K562 (cell line): ENCODE data around the gene EHMT2. TPM values are rescaled to one million over a fixed set of nuclear protein-coding genes. Genes with fewer than 3 reads are reported as not detected.

Experiments
- BHLHE40 ChIP-seq: IDR thresholded peaks from 2 replicates; pipeline ENCODE4 v1.6.1; 2011; ENCODE audit warnings: low read length, improper control_type of control experiment
- ESRRA ChIP-seq: fragments of 450-650 bp; IDR thresholded peaks from 2 replicates; pipeline ENCODE4 v1.6.1; 2014; ENCODE audit warnings: low read depth, mild to moderate bottlenecking, moderate library complexity, borderline replicate concordance
- FOXK1 ChIP-seq: sonication (generic); formaldehyde crosslinking; IDR thresholded peaks from 2 replicates; pipeline ENCODE4 v1.8.0; 2022; ENCODE audit warnings: missing genetic modification reagents, mild to moderate bottlenecking, borderline replicate concordance
- GABPB2 ChIP-seq: fragments of 250-450 bp; sonication (Bioruptor Pico); conservative IDR thresholded peaks from 2 replicates; pipeline ENCODE4 v1.5.1; 2021; ENCODE audit warnings: mild to moderate bottlenecking
- KHSRP ChIP-seq: fragments of 450-650 bp; IDR thresholded peaks from 2 replicates; pipeline ENCODE4 v1.6.1; 2017
- KLF13 ChIP-seq: fragments of 450-650 bp; IDR thresholded peaks from 2 replicates; pipeline ENCODE4 v1.6.1; 2016; ENCODE audit warnings: missing genetic modification characterization, low read depth, mild to moderate bottlenecking, missing compliant biosample characterization, moderate library complexity, borderline replicate concordance
- MYC ChIP-seq, 2 experiments: fragments of 250-450 bp in 1 of 2; sonication (Bioruptor Pico) in 1 of 2; IDR thresholded peaks; 2 replicates each; pipeline versions ENCODE4 v1.5.1 to v1.6.1; 2012 to 2021; ENCODE audit warnings: low read depth in 2 of 2, borderline replicate concordance in 1 of 2, improper control_type of control experiment in 1 of 2, low read length in 1 of 2, mild to moderate bottlenecking in 1 of 2, moderate library complexity in 1 of 2
- NKRF ChIP-seq: fragments of 450-650 bp; IDR thresholded peaks from 2 replicates; pipeline ENCODE4 v1.6.1; 2016; ENCODE audit warnings: borderline replicate concordance
- PHB2 ChIP-seq: fragments of 450-650 bp; IDR thresholded peaks from 2 replicates; pipeline ENCODE4 v1.6.1; 2017; ENCODE audit warnings: low read depth
- POLR2A ChIP-seq: fragments of 450-650 bp; conservative IDR thresholded peaks from 2 replicates; pipeline ENCODE4 v1.6.1; 2016
- POLR2B ChIP-seq: fragments of 450-650 bp; IDR thresholded peaks from 2 replicates; pipeline ENCODE4 v1.6.1; 2018; ENCODE audit warnings: low read depth; ENCODE audit not compliant: partially characterized antibody
- ZNF384 ChIP-seq: IDR thresholded peaks from 2 replicates; pipeline ENCODE4 v1.6.1; 2012; ENCODE audit warnings: low read depth, low read length, improper control_type of control experiment
- ZNF695 ChIP-seq: fragments of 450-650 bp; formaldehyde crosslinking; IDR thresholded peaks from 2 replicates; pipeline ENCODE4 v1.4.0; 2020; ENCODE audit warnings: mild to moderate bottlenecking, moderate library complexity
- polyA plus RNA-seq, 8 experiments: library from polyadenylated mRNA; depleted of rRNA in 4 of 8; stranded (reverse) in 5 of 8; unstranded in 3 of 8; fragments of >200 nt; fragmentation: Nextera tagmentation in 2 of 8; fragmentation: Illumina TruSeq in 1 of 8; extraction: Ambion mirVana in 2 of 8; extraction: Trizol in 1 of 8; gene quantifications; 2 replicates each; pipeline versions ENCODE4 v1.2.1 to v1.2.3, GENCODE V29; 2011 to 2014; ENCODE audit warnings: inconsistent platforms in 1 of 8, missing spikeins in 1 of 8
- total RNA-seq, 7 experiments: library from RNA; depleted of rRNA in 6 of 7; stranded (reverse); fragments of >200 nt in 6 of 7; fragmentation: Illumina TruSeq in 2 of 7; extraction: Trizol in 2 of 7; gene quantifications; 2 replicates each; pipeline versions ENCODE4 v1.2.1 to v1.2.3, GENCODE V29; 2011 to 2021; ENCODE audit warnings: low replicate concordance in 1 of 7
- TF ChIP-seq, protein P1 (sequence below): sonication (generic); formaldehyde crosslinking; IDR thresholded peaks from 2 replicates; pipeline ENCODE4 v1.8.0; 2023; ENCODE audit warnings: mild to moderate bottlenecking, missing genetic modification reagents
- TF ChIP-seq, protein P2 (sequence below): fragments of 250-450 bp; sonication (Bioruptor Pico); IDR thresholded peaks from 2 replicates; pipeline ENCODE4 v1.5.0; 2021; ENCODE audit warnings: mild to moderate bottlenecking, borderline replicate concordance
- TF ChIP-seq, protein P3 (sequence below): sonication (generic); formaldehyde crosslinking; IDR thresholded peaks from 2 replicates; pipeline ENCODE4 v1.8.0; 2022; ENCODE audit warnings: mild to moderate bottlenecking, missing genetic modification reagents
- TF ChIP-seq, protein P4 (sequence below): sonication (generic); formaldehyde crosslinking; IDR thresholded peaks from 2 replicates; pipeline ENCODE4 v1.8.1; 2023; ENCODE audit warnings: mild to moderate bottlenecking, missing genetic modification reagents, moderate library complexity

EHMT2 gene
- total and polyA plus RNA-seq, 9 of the 15 experiments (the other 6 are each of a cell fraction or from before 2014, with no cell fraction given) = 2.1 to 63.8 (median 38.5) TPM

GRCh38 chr6:31836047-31836473 lies 61.4 kb downstream of the EHMT2 start (continued):
- TF ChIP-seq, protein P1, sequence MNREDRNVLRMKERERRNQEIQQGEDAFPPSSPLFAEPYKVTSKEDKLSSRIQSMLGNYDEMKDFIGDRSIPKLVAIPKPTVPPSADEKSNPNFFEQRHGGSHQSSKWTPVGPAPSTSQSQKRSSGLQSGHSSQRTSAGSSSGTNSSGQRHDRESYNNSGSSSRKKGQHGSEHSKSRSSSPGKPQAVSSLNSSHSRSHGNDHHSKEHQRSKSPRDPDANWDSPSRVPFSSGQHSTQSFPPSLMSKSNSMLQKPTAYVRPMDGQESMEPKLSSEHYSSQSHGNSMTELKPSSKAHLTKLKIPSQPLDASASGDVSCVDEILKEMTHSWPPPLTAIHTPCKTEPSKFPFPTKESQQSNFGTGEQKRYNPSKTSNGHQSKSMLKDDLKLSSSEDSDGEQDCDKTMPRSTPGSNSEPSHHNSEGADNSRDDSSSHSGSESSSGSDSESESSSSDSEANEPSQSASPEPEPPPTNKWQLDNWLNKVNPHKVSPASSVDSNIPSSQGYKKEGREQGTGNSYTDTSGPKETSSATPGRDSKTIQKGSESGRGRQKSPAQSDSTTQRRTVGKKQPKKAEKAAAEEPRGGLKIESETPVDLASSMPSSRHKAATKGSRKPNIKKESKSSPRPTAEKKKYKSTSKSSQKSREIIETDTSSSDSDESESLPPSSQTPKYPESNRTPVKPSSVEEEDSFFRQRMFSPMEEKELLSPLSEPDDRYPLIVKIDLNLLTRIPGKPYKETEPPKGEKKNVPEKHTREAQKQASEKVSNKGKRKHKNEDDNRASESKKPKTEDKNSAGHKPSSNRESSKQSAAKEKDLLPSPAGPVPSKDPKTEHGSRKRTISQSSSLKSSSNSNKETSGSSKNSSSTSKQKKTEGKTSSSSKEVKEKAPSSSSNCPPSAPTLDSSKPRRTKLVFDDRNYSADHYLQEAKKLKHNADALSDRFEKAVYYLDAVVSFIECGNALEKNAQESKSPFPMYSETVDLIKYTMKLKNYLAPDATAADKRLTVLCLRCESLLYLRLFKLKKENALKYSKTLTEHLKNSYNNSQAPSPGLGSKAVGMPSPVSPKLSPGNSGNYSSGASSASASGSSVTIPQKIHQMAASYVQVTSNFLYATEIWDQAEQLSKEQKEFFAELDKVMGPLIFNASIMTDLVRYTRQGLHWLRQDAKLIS (CRISPR knock-in tag) = peak; percentile 23; the same call in 1 of the 2 replicates
- TF ChIP-seq KHSRP (peak; percentile 21; the same call in 1 of the 2 replicates), FOXK1 (CRISPR knock-in tag) (no peak; the same call in 1 of the 2 replicates), BHLHE40 (peak; percentile 87), PHB2 (0 out of 2 replicates have a peak, but pooled peaks have one; percentile 33), KLF13 (tag) (0 out of 2 replicates have a peak, but pooled peaks have one; percentile 44), GABPB2 (CRISPR knock-in tag) (0 out of 2 replicates have a peak, but pooled peaks have one; percentile 32), NKRF (peak; percentile 86), ZNF384 (0 out of 2 replicates have a peak, but pooled peaks have one; percentile 3), ESRRA (no peak), MYC (IDR thresholded peaks at IDR 0.05; ENCODE audit: low read depth, low read length) (peak; percentile 59; the same call in 1 of the 2 replicates), MYC (CRISPR knock-in tag; IDR thresholded peaks at IDR 0.05; ENCODE audit: borderline replicate concordance, low read depth) (no peak), ZNF695 (no peak), POLR2B (peak; percentile 57), POLR2A (peak; percentile 31; the same call in 1 of the 2 replicates)
- TF ChIP-seq, protein P2, sequence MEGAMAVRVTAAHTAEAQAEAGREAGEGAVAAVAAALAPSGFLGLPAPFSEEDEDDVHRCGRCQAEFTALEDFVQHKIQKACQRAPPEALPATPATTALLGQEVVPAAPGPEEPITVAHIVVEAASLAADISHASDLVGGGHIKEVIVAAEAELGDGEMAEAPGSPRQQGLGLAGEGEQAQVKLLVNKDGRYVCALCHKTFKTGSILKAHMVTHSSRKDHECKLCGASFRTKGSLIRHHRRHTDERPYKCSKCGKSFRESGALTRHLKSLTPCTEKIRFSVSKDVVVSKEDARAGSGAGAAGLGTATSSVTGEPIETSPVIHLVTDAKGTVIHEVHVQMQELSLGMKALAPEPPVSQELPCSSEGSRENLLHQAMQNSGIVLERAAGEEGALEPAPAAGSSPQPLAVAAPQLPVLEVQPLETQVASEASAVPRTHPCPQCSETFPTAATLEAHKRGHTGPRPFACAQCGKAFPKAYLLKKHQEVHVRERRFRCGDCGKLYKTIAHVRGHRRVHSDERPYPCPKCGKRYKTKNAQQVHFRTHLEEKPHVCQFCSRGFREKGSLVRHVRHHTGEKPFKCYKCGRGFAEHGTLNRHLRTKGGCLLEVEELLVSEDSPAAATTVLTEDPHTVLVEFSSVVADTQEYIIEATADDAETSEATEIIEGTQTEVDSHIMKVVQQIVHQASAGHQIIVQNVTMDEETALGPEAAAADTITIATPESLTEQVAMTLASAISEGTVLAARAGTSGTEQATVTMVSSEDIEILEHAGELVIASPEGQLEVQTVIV (CRISPR knock-in tag) = 0 out of 2 replicates have a peak, but pooled peaks have one; percentile 13
- TF ChIP-seq, protein P3, sequence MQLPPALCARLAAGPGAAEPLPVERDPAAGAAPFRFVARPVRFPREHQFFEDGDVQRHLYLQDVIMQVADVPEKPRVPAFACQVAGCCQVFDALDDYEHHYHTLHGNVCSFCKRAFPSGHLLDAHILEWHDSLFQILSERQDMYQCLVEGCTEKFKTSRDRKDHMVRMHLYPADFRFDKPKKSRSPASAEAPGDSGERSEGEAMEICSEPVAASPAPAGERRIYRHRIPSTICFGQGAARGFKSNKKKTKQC (CRISPR knock-in tag) = no peak
- TF ChIP-seq, protein P4, sequence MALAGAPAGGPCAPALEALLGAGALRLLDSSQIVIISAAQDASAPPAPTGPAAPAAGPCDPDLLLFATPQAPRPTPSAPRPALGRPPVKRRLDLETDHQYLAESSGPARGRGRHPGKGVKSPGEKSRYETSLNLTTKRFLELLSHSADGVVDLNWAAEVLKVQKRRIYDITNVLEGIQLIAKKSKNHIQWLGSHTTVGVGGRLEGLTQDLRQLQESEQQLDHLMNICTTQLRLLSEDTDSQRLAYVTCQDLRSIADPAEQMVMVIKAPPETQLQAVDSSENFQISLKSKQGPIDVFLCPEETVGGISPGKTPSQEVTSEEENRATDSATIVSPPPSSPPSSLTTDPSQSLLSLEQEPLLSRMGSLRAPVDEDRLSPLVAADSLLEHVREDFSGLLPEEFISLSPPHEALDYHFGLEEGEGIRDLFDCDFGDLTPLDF = peak; percentile 50
